B cell (primary cell): ENCODE data around the gene CTNNA3. TPM values are rescaled to one million over a fixed set of nuclear protein-coding genes. Genes with fewer than 3 reads are reported as not detected.

Experiments
- ATAC-seq: fragments of 200-7000 bp; cut with Tn5 transposase; one replicate; pipeline ENCODE4 v1.10.0; 2021; ENCODE audit warnings: low read depth, mild to moderate bottlenecking, moderate number of reproducible peaks, moderate library complexity
- CTCF ChIA-PET: fragments of 350-600 bp; sonication (Branson Sonifier 250); formaldehyde crosslinking; loops from one replicate; lab custom pipeline; 2021; ENCODE audit warnings: antibody characterized with exemption, inconsistent platforms; lab: Charles Lee
- POLR2A ChIA-PET: fragments of 350-600 bp; sonication (Branson Sonifier 250); formaldehyde crosslinking; loops from one replicate; lab custom pipeline; 2021; ENCODE audit warnings: antibody characterized with exemption; lab: Charles Lee
- DNase-seq: peaks from one replicate; pipeline ENCODE4 v3.0.0; 2013
- H2AFZ ChIP-seq: 2 replicates; pipeline ENCODE4 v1.6.1; 2012; ENCODE audit warnings: mild to moderate bottlenecking, low read depth, low read length; ENCODE audit not compliant: insufficient read depth, poor library complexity, severe bottlenecking
- H3K27ac ChIP-seq, 2 donors: 1 replicate in 1 of 2; 2 replicates in 1 of 2; pipeline ENCODE4 v1.5.1; 2012 to 2013; ENCODE audit warnings: low read length in 2 of 2, mild to moderate bottlenecking in 2 of 2, moderate library complexity in 1 of 2
- H3K27me3 ChIP-seq, 4 experiments: fragments of 200-600 bp in 1 of 4; sonication (generic) in 1 of 4; replicated peaks in 1 of 4; 1 replicate in 2 of 4; 2 replicates in 2 of 4; pipeline versions ENCODE4 v1.6.1 to v1.7.0; 2013 to 2016; ENCODE audit warnings: low read length in 3 of 4, mild to moderate bottlenecking in 2 of 4, mixed read lengths in 1 of 4, moderate library complexity in 1 of 4; ENCODE audit not compliant: insufficient read depth in 4 of 4, control insufficient read depth in 3 of 4; ENCODE audit errors: control extremely low read depth in 1 of 4
- H3K36me3 ChIP-seq, 2 experiments: replicated peaks in 1 of 2; 1 replicate in 1 of 2; 2 replicates in 1 of 2; pipeline versions ENCODE4 v1.6.1 to v1.7.1; 2013; ENCODE audit warnings: low read length in 1 of 2; ENCODE audit not compliant: insufficient read depth in 2 of 2, control insufficient read depth in 1 of 2; ENCODE audit errors: control extremely low read depth in 1 of 2, extremely low read depth in 1 of 2
- H3K4me1 ChIP-seq, 2 donors: fragments of 200-600 bp in 1 of 2; sonication (generic) in 1 of 2; 1 replicate in 1 of 2; 2 replicates in 1 of 2; pipeline versions ENCODE4 v1.5.1 to v1.6.1; 2013 to 2017; ENCODE audit warnings: low read length in 2 of 2; ENCODE audit not compliant: control insufficient read depth in 2 of 2, insufficient read depth in 2 of 2
- H3K4me2 ChIP-seq: replicated peaks from 2 replicates; pipeline ENCODE3; 2012; ENCODE audit warnings: mild to moderate bottlenecking, low read depth, low read length; ENCODE audit not compliant: poor library complexity, severe bottlenecking
- H3K4me3 ChIP-seq, 5 experiments: fragments of 200-600 bp in 1 of 5; sonication (generic) in 1 of 5; 1 replicate in 3 of 5; 2 replicates in 2 of 5; pipeline versions ENCODE4 v1.5.1 to v1.7.0; 2011 to 2016; ENCODE audit warnings: low read length in 4 of 5, mild to moderate bottlenecking in 4 of 5, low read depth in 2 of 5, control low read depth in 1 of 5, moderate library complexity in 1 of 5; ENCODE audit not compliant: insufficient read depth in 1 of 5; ENCODE audit errors: control extremely low read depth in 1 of 5, extremely low read depth in 1 of 5
- H3K79me2 ChIP-seq: fragments of 200-600 bp; sonication (generic); one replicate; pipeline ENCODE4 v1.6.0; 2016; ENCODE audit warnings: low read length; ENCODE audit not compliant: control insufficient read depth, insufficient read depth
- H3K9ac ChIP-seq: fragments of 200-600 bp; sonication (generic); 2 replicates; pipeline ENCODE4 v1.6.1; 2017; ENCODE audit warnings: mild to moderate bottlenecking, low read length, moderate library complexity
- H3K9me3 ChIP-seq, 3 donors: one replicate each; pipeline versions ENCODE4 v1.6.1 to v1.7.1; 2013; ENCODE audit warnings: low read length in 2 of 3; ENCODE audit not compliant: control insufficient read depth in 2 of 3, insufficient read depth in 1 of 3; ENCODE audit errors: control extremely low read depth in 1 of 3
- H4K20me1 ChIP-seq: 2 replicates; pipeline ENCODE4 v1.6.0; 2012; ENCODE audit warnings: mild to moderate bottlenecking, low read length; ENCODE audit not compliant: insufficient read depth, control insufficient read depth, poor library complexity, severe bottlenecking
- H3K27ac Mint-ChIP-seq: one replicate; pipeline ENCODE4 v1.8.0; 2021; ENCODE audit warnings: mixed read lengths
- H3K27me3 Mint-ChIP-seq: one replicate; pipeline ENCODE4 v1.8.0; 2021; ENCODE audit warnings: mixed read lengths
- H3K4me1 Mint-ChIP-seq: one replicate; pipeline ENCODE4 v1.8.0; 2021; ENCODE audit warnings: mixed read lengths
- H3K4me3 Mint-ChIP-seq: one replicate; pipeline ENCODE4 v1.8.0; 2021; ENCODE audit warnings: mixed read lengths
- H3K9me3 Mint-ChIP-seq: one replicate; pipeline ENCODE4 v1.8.0; 2022; ENCODE audit warnings: mixed read lengths; ENCODE audit not compliant: insufficient read depth
- EZH2 ChIP-seq: IDR thresholded peaks from 2 replicates; pipeline ENCODE4 v1.6.1; 2012; ENCODE audit warnings: borderline replicate concordance, low read depth, mild to moderate bottlenecking, moderate library complexity, low read length; ENCODE audit not compliant: insufficient read depth, poor library complexity, severe bottlenecking
- WGBS: methylation state at CpG from one replicate; pipeline ENCODE4 v1.1.5; 2013; ENCODE audit warnings: missing lambda C conversion rate; ENCODE audit not compliant: insufficient coverage; 5-methylcytosine and 5-hydroxymethylcytosine counted together
- intact Hi-C: fragments of 100-400 bp; cut with micrococcal nuclease; formaldehyde crosslinking; loops from one replicate; pipeline ENCODE4 v1.10.0; 2022
- polyA plus RNA-seq: library from polyadenylated mRNA; depleted of rRNA; stranded (reverse); fragments of >200 nt; gene quantifications from 2 replicates; pipeline ENCODE4 v1.2.3, GENCODE V29; 2012
- total RNA-seq, 2 donors: library from RNA; stranded (reverse); fragments of 120-200 nt in 1 of 2; gene quantifications; 1 replicate in 1 of 2; 2 replicates in 1 of 2; pipeline versions ENCODE4 v1.2.3 to v1.2.4, GENCODE V29; 2013 to 2022
- TF ChIP-seq, protein P1 (sequence below): fragments of 200-600 bp; IDR thresholded peaks from one replicate; pipeline ENCODE4 v1.8.0; 2022; ENCODE audit warnings: antibody characterized with exemption, mild to moderate bottlenecking

Gene CTNNA3
- total and polyA plus RNA-seq, 2 donors (not counting 1 experiment from before 2014, with no cell fraction given): 0.01 TPM; not detected in 1

DNA sequence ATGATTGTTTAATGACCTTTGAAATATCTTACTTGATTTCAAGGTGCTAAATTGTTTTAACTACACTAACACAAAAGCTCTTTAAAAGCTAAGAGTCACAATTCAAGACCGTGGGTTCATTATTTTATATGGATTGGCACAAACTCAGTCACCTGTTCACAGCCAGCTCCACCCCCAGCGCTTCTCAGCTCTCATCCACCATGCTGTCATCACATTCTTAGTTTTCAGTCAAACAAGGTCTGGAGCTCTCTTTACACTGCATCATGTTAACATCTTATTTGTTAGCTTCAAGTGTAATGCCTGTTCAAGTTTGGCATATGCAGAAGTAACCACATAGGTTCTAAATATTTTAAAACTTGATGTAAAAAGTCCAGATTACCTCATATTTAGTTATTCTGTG lies 951.1 kb downstream of the CTNNA3 start:
- ChIA-PET CTCF (no interaction called here), POLR2A (no interaction called here)
- no peaks in the 10 kb centered on the region for H3K4me1 ChIP-seq
- no peak for DNase-seq
- no peaks in the 10 kb centered on the region for H3K4me1 Mint-ChIP-seq
- no peaks in the 10 kb centered on the region for H3K27me3 ChIP-seq
- H3K27me3 Mint-ChIP-seq: no peaks in the 10 kb centered on the region
- peaks cover 2% of the 10 kb centered on the region for H3K9me3 Mint-ChIP-seq
- H3K27ac ChIP-seq: no peak overlapping the region
- WGBS: no CpG with 5 or more reads among the region's 2 CpGs
- no peaks in the 10 kb centered on the region for H3K36me3 ChIP-seq
- intact Hi-C loops: no loop called here
- TF ChIP-seq EZH2: no peak
- TF ChIP-seq, protein P1, sequence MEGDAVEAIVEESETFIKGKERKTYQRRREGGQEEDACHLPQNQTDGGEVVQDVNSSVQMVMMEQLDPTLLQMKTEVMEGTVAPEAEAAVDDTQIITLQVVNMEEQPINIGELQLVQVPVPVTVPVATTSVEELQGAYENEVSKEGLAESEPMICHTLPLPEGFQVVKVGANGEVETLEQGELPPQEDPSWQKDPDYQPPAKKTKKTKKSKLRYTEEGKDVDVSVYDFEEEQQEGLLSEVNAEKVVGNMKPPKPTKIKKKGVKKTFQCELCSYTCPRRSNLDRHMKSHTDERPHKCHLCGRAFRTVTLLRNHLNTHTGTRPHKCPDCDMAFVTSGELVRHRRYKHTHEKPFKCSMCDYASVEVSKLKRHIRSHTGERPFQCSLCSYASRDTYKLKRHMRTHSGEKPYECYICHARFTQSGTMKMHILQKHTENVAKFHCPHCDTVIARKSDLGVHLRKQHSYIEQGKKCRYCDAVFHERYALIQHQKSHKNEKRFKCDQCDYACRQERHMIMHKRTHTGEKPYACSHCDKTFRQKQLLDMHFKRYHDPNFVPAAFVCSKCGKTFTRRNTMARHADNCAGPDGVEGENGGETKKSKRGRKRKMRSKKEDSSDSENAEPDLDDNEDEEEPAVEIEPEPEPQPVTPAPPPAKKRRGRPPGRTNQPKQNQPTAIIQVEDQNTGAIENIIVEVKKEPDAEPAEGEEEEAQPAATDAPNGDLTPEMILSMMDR: no peak
- no peak overlapping the region for H3K9ac ChIP-seq
- no peaks in the 10 kb centered on the region for H3K79me2 ChIP-seq
- no peak for ATAC-seq
- no peak overlapping the region for H3K4me3 ChIP-seq
- no peaks in the 10 kb centered on the region for H4K20me1 ChIP-seq
- H2AFZ ChIP-seq: no peak overlapping the region
- H3K4me2 ChIP-seq: no peak overlapping the region
- no peak overlapping the region for H3K4me3 Mint-ChIP-seq
- no peaks in the 10 kb centered on the region for H3K9me3 ChIP-seq
- no peak overlapping the region for H3K27ac Mint-ChIP-seq

DNA sequence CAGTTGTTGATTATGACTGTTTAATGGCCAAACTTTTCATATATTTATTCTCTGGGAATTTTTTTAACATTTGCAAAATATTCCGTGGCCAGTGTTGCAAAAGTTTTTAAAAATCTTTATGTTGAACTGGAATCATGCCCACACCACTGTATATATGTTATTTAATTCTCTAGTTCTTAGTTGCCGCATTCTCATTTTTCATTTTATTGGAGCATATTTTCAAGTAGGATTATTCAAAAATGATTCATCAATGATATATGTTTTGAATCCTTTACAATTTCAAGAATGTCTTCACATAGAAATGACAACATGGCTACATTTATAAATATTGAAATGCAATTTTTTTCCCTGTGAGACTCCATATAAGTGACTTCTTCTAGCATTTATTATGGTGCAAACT lies 958.8 kb downstream of the CTNNA3 start:
- H4K20me1 ChIP-seq: no peaks in the 10 kb centered on the region
- ChIA-PET POLR2A (no interaction called here), CTCF (no interaction called here)
- DNase-seq (no peak), ATAC-seq (no peak)
- Mint-ChIP-seq H3K9me3 (no peaks in the 10 kb centered on the region), H3K27ac (no peak overlapping the region), H3K27me3 (no peaks in the 10 kb centered on the region), H3K4me1 (no peaks in the 10 kb centered on the region), H3K4me3 (no peak overlapping the region)
- intact Hi-C loops: no loop called here
- no peak overlapping the region for H3K27ac ChIP-seq
- no peak overlapping the region for H3K4me3 ChIP-seq
- no peak for TF ChIP-seq EZH2
- TF ChIP-seq, protein P1: no peak
- WGBS: no CpG with 5 or more reads among the region's 2 CpGs
- no peaks in the 10 kb centered on the region for H3K79me2 ChIP-seq
- H3K27me3 ChIP-seq: no peaks in the 10 kb centered on the region
- no peaks in the 10 kb centered on the region for H3K9me3 ChIP-seq
- no peaks in the 10 kb centered on the region for H3K36me3 ChIP-seq
- H3K4me2 ChIP-seq: no peak overlapping the region
- H3K4me1 ChIP-seq: no peaks in the 10 kb centered on the region
- H3K9ac ChIP-seq: no peak overlapping the region
- no peak overlapping the region for H2AFZ ChIP-seq
